Activated CD4-positive, alpha-beta T cell treated with anti-CD3 and anti-CD28 coated beads for 48 hours (primary cell): ENCODE measurements around the gene CNTLN.
"Not testable (repeated sequence)": the region's sequence is repeated elsewhere in the genome, so short reads cannot be mapped to it uniquely, and the experiment has no call there.

Source experiments
- DNase-seq: peaks from one replicate; pipeline ENCODE4 v3.0.0-alpha.2; 2020

CNTLN gene

GRCh38 chr9:17521100-17521855, 386.4 kb downstream of the CNTLN start:
- no peak for DNase-seq

- not testable (repeated sequence) for DNase-seq
Measured at GRCh38 chr9:17526726-17527125, 391.9 kb downstream of the CNTLN start.

- no peak for DNase-seq
Measured at GRCh38 chr9:17528859-17529258, 394.0 kb downstream of the CNTLN start.

- DNase-seq: peak; percentile 47
Measured at GRCh38 chr9:17531642-17532254, 396.9 kb downstream of the CNTLN start.

GRCh38 chr9:17532461-17532860, 397.6 kb downstream of the CNTLN start:
- no peak for DNase-seq

- no peak for DNase-seq
Measured at GRCh38 chr9:17535176-17535575, 400.3 kb downstream of the CNTLN start.

- no peak for DNase-seq
Measured at GRCh38 chr9:17536027-17536426, 401.2 kb downstream of the CNTLN start.

GRCh38 chr9:17551023-17551422, 416.2 kb downstream of the CNTLN start:
- DNase-seq: no peak
